Right renal cortex interstitium (tissue), 3 donors: ENCODE measurements around the gene STK31. TPM values are rescaled to one million over a fixed set of nuclear protein-coding genes. Genes with fewer than 3 reads are reported as not detected.
"Not testable (repeated sequence)": the region's sequence is repeated elsewhere in the genome, so short reads cannot be mapped to it uniquely, and the experiment has no call there.

ENCODE experiments used
- DNase-seq, 3 donors: peaks; one replicate each; pipeline ENCODE4 v3.0.0-alpha.2; 2013; ENCODE audit warnings: low read depth in 3 of 3, low spot score in 2 of 3
- polyA plus RNA-seq, 3 donors: library from polyadenylated mRNA; unstranded; fragments of 120-200 nt; gene quantifications; one replicate each; pipeline ENCODE4 v1.2.1, GENCODE V29; 2013; ENCODE audit not compliant: insufficient read length in 3 of 3

Gene STK31
- polyA plus RNA-seq, 3 donors = 0.69 to 1.4 (median 0.90) TPM

- DNase-seq = no peak
Observed at GRCh38 chr7:23787272-23787671, 77.3 kb downstream of the STK31 start.

DNA sequence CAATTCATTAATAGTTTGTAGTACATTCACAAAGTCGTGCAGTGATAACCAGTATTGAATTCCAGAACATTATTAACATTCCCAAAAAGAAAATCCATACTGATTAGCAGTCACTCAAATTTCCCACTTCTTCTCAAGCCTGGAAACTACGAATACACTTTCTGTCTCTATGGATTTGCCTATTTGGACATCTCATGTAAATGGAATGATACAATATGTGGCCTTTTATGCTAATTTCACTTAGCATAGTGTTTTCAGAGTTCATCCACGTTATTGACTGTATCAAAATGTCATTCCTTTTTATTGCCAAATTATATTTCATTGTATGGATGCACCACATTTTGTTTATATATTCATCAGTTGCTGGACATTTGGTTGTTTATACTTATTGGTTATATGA, 78.8 kb downstream of the STK31 start:
- DNase-seq = no peak

GRCh38 chr7:23791721-23792120, 81.7 kb downstream of the STK31 start:
- no peak for DNase-seq

DNA sequence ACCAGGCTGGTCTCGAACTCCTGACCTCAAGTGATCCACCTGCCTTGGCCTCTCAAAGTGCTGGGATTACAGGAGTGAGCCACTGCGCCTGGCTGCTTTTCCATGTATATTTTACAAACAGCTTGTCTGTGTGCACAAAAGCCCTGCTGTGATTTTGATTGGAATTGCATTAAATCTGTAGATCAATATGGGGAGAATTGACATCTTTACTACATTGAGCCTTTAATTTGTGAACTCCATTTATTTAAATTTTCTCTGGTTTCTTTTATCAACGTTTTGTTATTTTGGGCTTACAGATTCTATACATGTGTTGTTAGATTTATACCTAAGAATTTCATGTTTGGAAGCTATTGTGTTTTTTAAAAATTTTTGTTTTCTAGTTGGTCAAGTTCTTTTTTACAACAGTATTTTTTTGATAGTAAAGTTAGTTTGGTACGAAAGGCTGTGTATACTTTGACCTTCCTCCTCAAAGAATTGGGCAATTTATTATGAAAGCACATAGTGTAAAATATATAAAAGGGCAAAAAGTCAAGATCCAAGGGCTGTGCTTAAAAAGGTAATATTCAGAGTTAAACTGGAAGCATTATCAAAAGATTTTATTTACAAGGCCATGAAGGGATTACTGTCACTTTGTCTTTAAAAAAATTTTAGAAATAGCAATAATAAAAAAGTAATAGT, 92.8 kb downstream of the STK31 start:
- no peak for DNase-seq

DNA sequence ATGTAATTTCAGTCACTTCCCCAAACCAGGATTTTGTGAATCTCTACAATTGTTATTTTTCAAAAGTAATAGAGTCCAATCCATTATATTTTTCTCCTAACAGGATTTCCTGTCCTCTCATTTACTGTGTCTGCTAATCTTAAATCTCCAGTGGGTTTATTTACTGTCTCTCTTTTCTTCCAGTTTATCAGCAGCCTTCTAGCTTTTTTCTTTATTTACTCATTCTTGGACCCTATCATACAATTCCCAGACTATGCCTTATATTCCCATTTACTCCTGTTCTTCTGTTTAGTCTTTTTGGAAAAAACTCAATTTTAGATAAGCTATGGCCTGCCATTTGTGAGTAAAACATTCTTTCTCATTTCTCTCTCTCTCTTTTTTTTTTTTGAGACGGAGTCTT, 94.7 kb downstream of the STK31 start:
- no peak for DNase-seq

DNA sequence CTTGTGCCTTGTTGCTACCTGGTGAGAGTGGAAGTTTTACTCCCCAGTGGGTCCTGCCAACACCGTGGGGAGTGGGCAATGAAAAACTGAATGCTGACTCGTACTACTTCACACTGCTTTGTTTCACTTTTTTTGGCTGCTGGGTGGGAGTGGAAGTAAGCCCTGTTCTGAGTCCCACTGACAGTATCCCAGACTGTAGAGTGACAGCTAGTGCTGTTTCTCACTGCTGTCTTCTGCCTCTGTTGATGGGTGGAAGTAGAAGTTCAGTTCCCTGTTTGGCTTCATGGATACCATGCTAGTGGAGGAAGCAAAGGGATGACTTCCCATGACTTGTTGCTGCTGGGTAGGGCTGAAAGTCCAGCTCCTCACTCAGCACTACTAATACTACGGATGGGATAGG, 98.4 kb downstream of the STK31 start:
- DNase-seq = no peak

- no peak for DNase-seq
Observed at GRCh38 chr7:23810099-23810498, 100.1 kb downstream of the STK31 start.

GRCh38 chr7:23811540-23811939, 101.5 kb downstream of the STK31 start:
- no peak for DNase-seq

DNA sequence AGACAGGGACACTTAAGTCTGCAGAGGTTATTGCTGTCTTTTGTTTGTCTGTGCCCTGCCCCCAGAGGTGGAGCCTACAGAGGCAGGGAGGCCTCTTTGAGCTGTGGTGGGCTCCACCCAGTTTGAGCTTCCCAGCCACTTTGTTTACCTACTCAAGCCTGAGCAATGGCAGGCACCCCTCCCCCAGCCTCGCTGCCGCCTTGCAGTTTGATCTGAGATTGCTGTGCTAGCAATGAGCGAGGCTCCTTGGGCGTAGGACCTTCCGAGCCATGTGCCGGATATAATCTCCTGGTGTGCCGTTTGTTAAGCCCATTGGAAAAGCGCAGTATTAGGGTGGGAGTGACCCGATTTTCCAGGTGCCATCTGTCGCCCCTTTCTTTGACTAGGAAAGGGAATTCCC, 118.1 kb downstream of the STK31 start:
- not testable (repeated sequence) for DNase-seq

- not testable (repeated sequence) for DNase-seq
Observed at GRCh38 chr7:23832733-23833132, 122.7 kb downstream of the STK31 start.

DNA sequence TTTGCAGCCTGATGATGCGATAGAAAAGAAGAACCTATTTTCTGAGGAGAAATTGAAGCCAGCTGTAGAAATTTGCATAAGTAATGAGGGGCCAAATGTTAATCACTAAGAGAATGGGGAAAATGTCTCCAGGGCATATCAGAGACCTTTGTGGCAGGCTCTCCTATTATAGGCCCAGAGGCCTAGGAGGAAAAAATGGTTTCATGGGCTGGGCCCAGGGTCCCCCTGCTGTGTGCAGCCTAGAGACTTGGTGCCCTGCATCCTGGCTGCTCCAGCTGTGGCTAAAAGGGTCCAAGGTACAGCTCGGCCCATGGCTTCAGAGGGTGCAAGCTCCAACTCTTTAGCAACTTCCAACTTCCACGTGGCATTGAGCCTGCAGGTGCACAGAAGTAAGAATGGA, 123.4 kb downstream of the STK31 start:
- DNase-seq = no peak

- not testable (repeated sequence) for DNase-seq
Observed at GRCh38 chr7:23844837-23845236, 134.8 kb downstream of the STK31 start.

DNA sequence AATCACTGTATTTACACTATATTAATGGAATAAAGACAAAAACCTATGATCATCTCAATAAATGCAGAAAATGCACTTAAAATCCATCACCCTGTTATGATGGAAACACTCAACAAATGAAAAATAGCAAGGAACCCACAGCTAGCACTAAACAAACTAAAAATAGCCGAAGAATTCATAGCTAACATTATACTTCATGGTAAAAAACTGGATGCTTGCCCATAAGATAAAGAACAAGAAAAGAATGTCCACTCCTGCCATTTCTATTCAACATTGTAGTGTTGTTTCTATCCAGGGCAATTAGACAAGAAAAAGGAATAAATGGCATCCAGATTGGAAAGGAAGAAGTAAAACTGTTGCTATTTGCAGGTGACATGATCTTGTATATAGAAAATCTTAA, 142.1 kb downstream of the STK31 start:
- DNase-seq = no peak

DNA sequence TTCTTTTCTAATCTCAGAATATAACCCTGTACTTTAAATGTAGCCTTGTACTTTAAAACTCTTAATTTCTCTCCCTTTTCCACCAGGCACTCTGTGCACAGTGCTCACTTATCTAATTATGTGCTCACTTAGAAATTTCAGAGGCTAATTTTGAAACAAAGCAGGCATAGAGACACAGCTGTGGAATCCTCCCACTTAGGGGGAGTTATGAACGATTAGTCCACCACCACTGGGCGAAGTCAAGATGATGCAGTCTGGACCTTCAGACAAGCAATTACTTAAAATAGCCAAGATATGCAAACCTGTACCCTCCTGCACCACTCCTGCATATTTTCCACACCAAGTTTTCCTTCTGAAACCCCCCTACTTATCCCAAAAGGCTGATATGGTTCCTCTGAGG, 143.0 kb downstream of the STK31 start:
- no peak for DNase-seq

DNA sequence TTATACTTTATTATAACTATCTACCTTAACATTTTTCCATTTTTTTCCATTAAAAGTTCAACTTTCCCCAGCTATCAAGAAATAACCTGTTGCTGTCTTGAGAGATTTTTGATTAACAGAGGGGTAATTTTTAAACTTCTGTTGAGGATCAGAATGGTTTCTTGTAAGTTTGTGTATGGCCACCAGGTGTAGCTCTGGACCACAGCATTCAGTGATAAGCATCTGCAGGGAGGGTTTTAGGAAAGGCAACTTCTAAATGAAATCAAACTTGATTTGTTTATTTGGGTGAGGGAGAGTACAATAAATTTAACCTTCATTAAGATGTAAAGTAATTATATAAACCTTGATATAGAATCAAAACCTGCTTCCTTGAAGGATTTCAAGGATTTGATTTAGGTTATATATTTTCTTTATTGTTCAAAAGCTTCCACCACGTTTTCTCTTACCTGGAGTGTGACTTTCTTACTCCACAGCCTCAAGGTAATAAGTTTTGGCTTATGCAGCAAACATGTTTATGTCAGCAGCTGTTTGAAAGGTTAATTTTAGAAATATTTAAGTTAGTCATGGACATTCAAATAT, 153.3 kb downstream of the STK31 start:
- peak in 1 of 3 donors; percentile 13 for DNase-seq

- no peak for DNase-seq
Observed at GRCh38 chr7:23864973-23865372, 155.0 kb downstream of the STK31 start.

DNA sequence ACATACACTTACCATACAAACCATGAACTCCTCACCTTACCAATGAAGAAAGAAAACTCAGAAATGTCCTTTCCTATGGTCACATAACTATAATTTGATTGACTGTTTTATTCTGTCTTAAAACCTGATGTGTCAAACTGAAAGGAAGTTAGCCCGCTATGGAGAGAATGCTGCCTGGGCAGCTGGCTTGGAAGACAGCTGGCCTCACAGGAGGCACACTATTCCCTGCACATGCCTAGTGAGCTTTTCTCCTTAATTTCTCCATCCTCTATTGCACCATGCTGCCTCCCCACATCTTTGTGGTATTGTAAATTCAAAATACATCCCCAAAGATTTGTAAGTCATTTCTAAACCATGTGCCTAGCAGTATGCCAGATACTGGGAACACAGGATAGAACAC, 163.3 kb downstream of the STK31 start:
- DNase-seq = no peak

GRCh38 chr7:23876526-23876925, 166.5 kb downstream of the STK31 start:
- DNase-seq = not testable (repeated sequence)

Other genes with a start within 250 kb of the STK31 start
- 10 to 100 TPM; 57.9 to 64.6 (median 64.2) TPM for gene IGF2BP3, start 239.7 kb upstream of the STK31 start, polyA plus RNA-seq
- 100 to 1,000 TPM; 167 to 199 (median 171) TPM for gene TRA2A, start 178.2 kb upstream of the STK31 start, polyA plus RNA-seq
- 10 to 100 TPM; 19.2 to 21.1 (median 19.6) TPM for gene CCDC126, start 112.8 kb upstream of the STK31 start, polyA plus RNA-seq
- 10 to 100 TPM; 12.8 to 17.7 (median 17.0) TPM for gene FAM221A, start 30.0 kb upstream of the STK31 start, polyA plus RNA-seq